Breast epithelium (tissue), 3 donors: ENCODE data around the gene GATB.

Experiments used
- CTCF ChIP-seq, 3 donors: fragments of 450-650 bp; IDR thresholded peaks; one replicate each; pipeline ENCODE4 v1.5.1; 2016 to 2017; ENCODE audit warnings: antibody characterized with exemption in 3 of 3, mild to moderate bottlenecking in 3 of 3, moderate library complexity in 3 of 3
- POLR2A ChIP-seq: fragments of 450-650 bp; IDR thresholded peaks from one replicate; pipeline ENCODE4 v1.6.1; 2016; ENCODE audit warnings: antibody characterized with exemption, mild to moderate bottlenecking, moderate library complexity

GRCh38 chr4:151700566-151701316 is 60.1 kb downstream of the GATB start:
- TF ChIP-seq CTCF (IDR thresholded peaks at IDR 0.05), result no peak
- no peak for TF ChIP-seq POLR2A
